Adrenal gland (tissue), 12 donors: ENCODE data around the gene ACAP3. TPM values are rescaled to one million over a fixed set of nuclear protein-coding genes. Genes with fewer than 3 reads are reported as not detected.
A peak's percentile ranks its signal among the peaks of the same experiment; 100 is the strongest.

Experiments used
- DNase-seq, 7 donors: peaks; one replicate each; pipeline ENCODE4 v3.0.0-alpha.2; 2019 to 2020
- H3K27ac ChIP-seq, 5 donors: fragments of 200-600 bp; sonication (generic) in 4 of 5; 1 replicate in 3 of 5; 2 replicates in 2 of 5; pipeline versions ENCODE4 v1.5.1 to v1.8.0; 2016 to 2020; ENCODE audit warnings: mild to moderate bottlenecking in 1 of 5
- H3K27me3 ChIP-seq: fragments of 200-600 bp; 2 replicates; pipeline ENCODE4 v1.8.0; 2021
- H3K36me3 ChIP-seq, 2 donors: fragments of 200-600 bp; replicated peaks in 1 of 2; 1 replicate in 1 of 2; 2 replicates in 1 of 2; pipeline versions ENCODE4 v1.5.1 to v1.8.0; 2018 to 2022
- H3K4me1 ChIP-seq, 2 donors: fragments of 200-600 bp; replicated peaks in 1 of 2; 1 replicate in 1 of 2; 2 replicates in 1 of 2; pipeline versions ENCODE4 v1.5.1 to v1.8.0; 2018 to 2021
- H3K4me3 ChIP-seq, 4 donors: fragments of 200-600 bp; sonication (generic) in 3 of 4; one replicate each; pipeline ENCODE4 v1.5.1; 2016 to 2018
- H3K9me3 ChIP-seq, 3 donors: fragments of 200-600 bp; sonication (generic) in 1 of 3; replicated peaks in 1 of 3; 1 replicate in 2 of 3; 2 replicates in 1 of 3; pipeline versions ENCODE4 v1.5.1 to v1.8.0; 2016 to 2021
- CTCF ChIP-seq, 6 experiments: fragments of 450-650 bp in 4 of 6; fragments of 200-600 bp in 2 of 6; sonication (generic) in 1 of 6; IDR thresholded peaks; 1 replicate in 5 of 6; 2 replicates in 1 of 6; pipeline versions ENCODE4 v1.5.1 to v1.8.0; 2016 to 2021; ENCODE audit warnings: antibody characterized with exemption in 6 of 6, mild to moderate bottlenecking in 2 of 6, moderate library complexity in 1 of 6
- POLR2A ChIP-seq, 2 donors: fragments of 450-650 bp; IDR thresholded peaks; one replicate each; pipeline ENCODE4 v1.6.1; 2017; ENCODE audit warnings: antibody characterized with exemption in 2 of 2, mild to moderate bottlenecking in 2 of 2, moderate library complexity in 1 of 2
- WGBS, 4 donors: extraction: QIAGEN DNeasy Blood & Tissue Kit in 2 of 4; methylation state at CpG; one replicate each; pipeline versions ENCODE4 v1.1.5 to v1.1.7; 2013 to 2017; 5-methylcytosine and 5-hydroxymethylcytosine counted together
- intact Hi-C, 2 donors: fragments of 100-400 bp; cut with DNase I; formaldehyde crosslinking; loops; one replicate each; pipeline versions ENCODE4 v1.14.1 to v1.15.0; 2022 to 2023
- polyA plus RNA-seq, 3 donors: library from polyadenylated mRNA; stranded (reverse); fragments of 200-250 nt in 2 of 3; fragments of 350-450 nt in 1 of 3; fragmentation: Illumina TruSeq in 1 of 3; extraction: RNeasy Lipid Tissue Mini Kit (QIAGEN cat#74804) in 1 of 3; gene quantifications; one replicate each; pipeline ENCODE4 v1.2.3, GENCODE V29; 2013 to 2014
- total RNA-seq, 9 donors: library from RNA; depleted of rRNA in 4 of 9; stranded (reverse); fragments of >200 nt in 4 of 9; fragments of 120-200 nt in 1 of 9; fragmentation: NEBNext Ultra II Directional in 1 of 9; extraction: Animal tissue kit (Norgen Biotek cat#: 25700) in 1 of 9; gene quantifications; one replicate each; pipeline versions ENCODE4 v1.1.0 to v1.2.4, GENCODE V29; 2013 to 2023
- donor health status: healthy with polysubstance abuse.
- donor health status: Bipolar disorder and iron deficiency.
- donor health status: DM: yes; HTN: yes; CAD: no.
- donor health status: DM: no; HTN: no; CAD: no.
- donor health status: DM: no; HTN: no; CAD: no.
- donor health status: DM: yes; HTN: yes; CAD: no.

ACAP3 gene
- total and polyA plus RNA-seq, 12 donors: 5.0 to 385 (median 40.8) TPM

GRCh38 chr1:1304331-1305299, 3.1 kb downstream of the ACAP3 start:
- peak; percentile 87 to 95 (median 90) for DNase-seq
- 17 to 36% (median 21%) methylated on average over 9 to 29 of the region's 29 CpGs for WGBS, 4 donors
- Histone ChIP-seq H3K36me3 (no peaks in the 10 kb centered on the region), H3K9me3 (no peaks in the 10 kb centered on the region), H3K27me3 (no peaks in the 10 kb centered on the region), H3K27ac (peak overlapping the region in 4 of 5 donors; percentile 37 to 93 (median 80)), H3K4me3 (peak overlapping the region in 1 of 4 donors; percentile 97), H3K4me1 (peaks cover 40 to 41% of the 10 kb centered on the region in 2 donors)
- intact Hi-C loops: no loop called here
- peak in 1 of 2 donors; percentile 44 for TF ChIP-seq POLR2A (IDR thresholded peaks at IDR 0.05)
- no peak for TF ChIP-seq CTCF (IDR thresholded peaks at IDR 0.05)

GRCh38 chr1:1303736-1304135, 4.0 kb downstream of the ACAP3 start:
- peaks cover 32 to 34% of the 10 kb centered on the region in 2 donors for H3K4me1 ChIP-seq
- intact Hi-C loops: no loop called here
- no peak for TF ChIP-seq CTCF (IDR thresholded peaks at IDR 0.05)
- no peak for TF ChIP-seq POLR2A (IDR thresholded peaks at IDR 0.05)
- H3K36me3 ChIP-seq: no peaks in the 10 kb centered on the region
- H3K27ac ChIP-seq: peak overlapping the region in 2 of 5 donors; percentile 87 to 93
- no peak overlapping the region for H3K4me3 ChIP-seq
- no peak for DNase-seq
- WGBS, 4 donors: 79 to 88% (median 83%) methylated on average over 5 to 13 of the region's 13 CpGs; no CpG with 5 or more reads in 1 of the 4 donors
- H3K27me3 ChIP-seq: no peaks in the 10 kb centered on the region
- no peaks in the 10 kb centered on the region for H3K9me3 ChIP-seq

GRCh38 chr1:1302951-1303509, 4.7 kb downstream of the ACAP3 start:
- Histone ChIP-seq H3K27me3 (no peaks in the 10 kb centered on the region), H3K4me1 (peaks cover 31 to 34% of the 10 kb centered on the region in 2 donors), H3K27ac (no peak overlapping the region), H3K36me3 (peaks cover 0 to under 1% of the 10 kb centered on the region in 2 donors), H3K9me3 (no peaks in the 10 kb centered on the region), H3K4me3 (no peak overlapping the region)
- no peak for TF ChIP-seq POLR2A (IDR thresholded peaks at IDR 0.05)
- TF ChIP-seq CTCF (IDR thresholded peaks at IDR 0.05): no peak
- intact Hi-C loops: no loop called here
- WGBS, 4 donors: 84 to 88% (median 86%) methylated on average over 17 to 31 of the region's 31 CpGs
- DNase-seq: no peak

- H3K4me3 ChIP-seq: no peak overlapping the region
- no peaks in the 10 kb centered on the region for H3K9me3 ChIP-seq
- no peak for DNase-seq
- no peak overlapping the region for H3K27ac ChIP-seq
- peaks cover 0 to 5% of the 10 kb centered on the region in 2 donors for H3K36me3 ChIP-seq
- TF ChIP-seq CTCF (IDR thresholded peaks at IDR 0.05) (peak in 4 of 6 experiments; percentile 7 to 28 (median 16)), POLR2A (IDR thresholded peaks at IDR 0.05) (no peak)
- H3K27me3 ChIP-seq: no peaks in the 10 kb centered on the region
- peaks cover 28 to 32% of the 10 kb centered on the region in 2 donors for H3K4me1 ChIP-seq
- intact Hi-C loops: no loop called here
- WGBS, 4 donors: 88 to 90% (median 89%) methylated on average over 4 to 9 of the region's 9 CpGs; no CpG with 5 or more reads in 1 of the 4 donors
Observed at GRCh38 chr1:1302006-1302430, 5.7 kb downstream of the ACAP3 start.
